Prostate gland (tissue), 2 donors: ENCODE data around the gene ADAM8. TPM values are rescaled to one million over a fixed set of nuclear protein-coding genes. Genes with fewer than 3 reads are reported as not detected.

Experiments
- DNase-seq: peaks from one replicate; pipeline ENCODE4 v3.0.0-alpha.2; 2019; ENCODE audit warnings: low spot score
- H3K27ac ChIP-seq, 2 donors: fragments of 200-600 bp; sonication (generic); 2 replicates each; pipeline ENCODE4 v1.5.1; 2017 to 2019
- H3K27me3 ChIP-seq: fragments of 200-600 bp; sonication (generic); replicated peaks from 2 replicates; pipeline ENCODE4 v1.5.1; 2019; ENCODE audit not compliant: insufficient read depth
- H3K36me3 ChIP-seq, 2 donors: fragments of 200-600 bp; sonication (generic); 1 replicate in 1 of 2; 2 replicates in 1 of 2; pipeline versions ENCODE4 v1.5.1 to v1.8.1; 2017 to 2019
- H3K4me1 ChIP-seq: fragments of 200-600 bp; sonication (generic); replicated peaks from 2 replicates; pipeline ENCODE4 v1.5.1; 2019
- H3K4me3 ChIP-seq, 2 donors: fragments of 200-600 bp; sonication (generic); 2 replicates each; pipeline ENCODE4 v1.5.1; 2017 to 2019
- H3K9me3 ChIP-seq: fragments of 200-600 bp; sonication (generic); 2 replicates; pipeline ENCODE4 v1.5.1; 2017
- CTCF ChIP-seq, 4 experiments: fragments of 200-600 bp in 2 of 4; fragments of 450-650 bp in 2 of 4; sonication (generic) in 2 of 4; IDR thresholded peaks; 1 replicate in 3 of 4; 2 replicates in 1 of 4; pipeline ENCODE4 v1.5.1; 2016 to 2019; ENCODE audit warnings: antibody characterized with exemption in 4 of 4, mild to moderate bottlenecking in 2 of 4, moderate library complexity in 2 of 4
- POLR2A ChIP-seq: fragments of 450-650 bp; IDR thresholded peaks from one replicate; pipeline ENCODE4 v1.6.1; 2016; ENCODE audit warnings: antibody characterized with exemption, mild to moderate bottlenecking
- POLR2AphosphoS5 ChIP-seq: sonication (generic); formaldehyde crosslinking; IDR thresholded peaks from one replicate; pipeline ENCODE4 v1.6.1; 2017; ENCODE audit warnings: antibody characterized with exemption
- WGBS: methylation state at CpG from one replicate; pipeline ENCODE4 v1.1.5; 2018; 5-methylcytosine and 5-hydroxymethylcytosine counted together
- intact Hi-C: fragments of 100-400 bp; cut with DNase I; formaldehyde crosslinking; loops from one replicate; pipeline ENCODE4 v1.14.2; 2022
- total RNA-seq, 2 donors: library from RNA; depleted of rRNA; stranded (reverse); fragments of >200 nt; gene quantifications; one replicate each; pipeline ENCODE4 v1.1.0, GENCODE V29; 2016

ADAM8 gene
- total RNA-seq, 2 donors from 2014 or later: 7.2 to 7.4 TPM

- H3K27me3 ChIP-seq: no peaks in the 10 kb centered on the region
- peaks cover 6% of the 10 kb centered on the region for H3K4me1 ChIP-seq
- H3K9me3 ChIP-seq: no peaks in the 10 kb centered on the region
- DNase-seq: peak; percentile 80
- H3K27ac ChIP-seq: peak overlapping the region; percentile 96 to 98
- peak overlapping the region; percentile 70 to 96 for H3K4me3 ChIP-seq
- TF ChIP-seq CTCF (IDR thresholded peaks at IDR 0.05): peak; percentile 37 to 79 (median 70)
- no peak for TF ChIP-seq POLR2A
- peak; percentile 68 for TF ChIP-seq POLR2AphosphoS5
- H3K36me3 ChIP-seq: no peaks in the 10 kb centered on the region
- intact Hi-C loops: no loop called here
- WGBS: 4% methylated on average over 25 of the region's 25 CpGs
Observed at GRCh38 chr10:133307776-133308420, 31.2 kb upstream of the ADAM8 start.

- no peaks in the 10 kb centered on the region for H3K27me3 ChIP-seq
- H3K27ac ChIP-seq: no peak overlapping the region
- intact Hi-C loops: no loop called here
- peaks cover 6% of the 10 kb centered on the region for H3K4me1 ChIP-seq
- no peaks in the 10 kb centered on the region for H3K9me3 ChIP-seq
- TF ChIP-seq POLR2A: no peak
- no peak for DNase-seq
- H3K36me3 ChIP-seq: peaks cover 0 to 7% of the 10 kb centered on the region in 2 donors
- WGBS: 89% methylated on average over 17 of the region's 17 CpGs
- no peak overlapping the region for H3K4me3 ChIP-seq
Observed at GRCh38 chr10:133306941-133307379, 30.3 kb upstream of the ADAM8 start.

GRCh38 chr10:133306097-133306476 lies 29.4 kb upstream of the ADAM8 start:
- intact Hi-C loops: no loop called here
- peaks cover 0 to 9% of the 10 kb centered on the region in 2 donors for H3K36me3 ChIP-seq
- no peak for TF ChIP-seq POLR2AphosphoS5
- TF ChIP-seq POLR2A: no peak
- no peak for TF ChIP-seq CTCF (IDR thresholded peaks at IDR 0.05)
- no peak overlapping the region for H3K4me3 ChIP-seq
- no peak overlapping the region for H3K27ac ChIP-seq
- H3K9me3 ChIP-seq: no peaks in the 10 kb centered on the region
- H3K4me1 ChIP-seq: peaks cover 6% of the 10 kb centered on the region
- H3K27me3 ChIP-seq: no peaks in the 10 kb centered on the region
- DNase-seq: no peak
- WGBS: 99% methylated on average over 5 of the region's 5 CpGs

GRCh38 chr10:133303206-133303605 lies 26.5 kb upstream of the ADAM8 start:
- TF ChIP-seq POLR2AphosphoS5: no peak
- TF ChIP-seq CTCF (IDR thresholded peaks at IDR 0.05): no peak
- no peak for TF ChIP-seq POLR2A
- Histone ChIP-seq H3K4me3 (no peak overlapping the region), H3K4me1 (no peaks in the 10 kb centered on the region), H3K9me3 (no peaks in the 10 kb centered on the region), H3K27ac (no peak overlapping the region), H3K36me3 (peaks cover 6 to 25% of the 10 kb centered on the region in 2 donors), H3K27me3 (no peaks in the 10 kb centered on the region)
- intact Hi-C loops: no loop called here
- WGBS: 77% methylated on average over 10 of the region's 10 CpGs
- DNase-seq: no peak

- DNase-seq: no peak
- H3K27ac ChIP-seq: no peak overlapping the region
- peaks cover 8 to 34% of the 10 kb centered on the region in 2 donors for H3K36me3 ChIP-seq
- WGBS: 94% methylated on average over 14 of the region's 14 CpGs
- intact Hi-C loops: no loop called here
- TF ChIP-seq POLR2A (no peak), CTCF (IDR thresholded peaks at IDR 0.05) (no peak), POLR2AphosphoS5 (no peak)
- H3K4me1 ChIP-seq: no peaks in the 10 kb centered on the region
- H3K27me3 ChIP-seq: no peaks in the 10 kb centered on the region
- no peak overlapping the region for H3K4me3 ChIP-seq
- H3K9me3 ChIP-seq: no peaks in the 10 kb centered on the region
Observed at GRCh38 chr10:133302230-133302629, 25.6 kb upstream of the ADAM8 start.
